Measurements from ENCODE around the gene CCT2.

CCT2 gene

GRCh38 chr12:69585189-69586062 is at the start of gene CCT2:
Gene CCT2 (plus strand): TSS chr12:69585459. CDS start chr12:69585522, 63 bp downstream.
- peaks cover 7% of the 10 kb centered on the region for H3K36me3 Mint-ChIP-seq
- H3K27ac Mint-ChIP-seq, result peak within 1 kb of the TSS; percentile 98

GRCh38 chr12:69540987-69541386 is 44.3 kb upstream of the CCT2 start:
- Mint-ChIP-seq H3K27ac (no peak overlapping the region), H3K36me3 (peaks cover 22% of the 10 kb centered on the region), H3K4me3 (no peak overlapping the region), H3K4me1 (no peaks in the 10 kb centered on the region), H3K27me3 (no peaks in the 10 kb centered on the region), H3K9me3 (peaks cover 8% of the 10 kb centered on the region)

More at GRCh38 chr12:69585189-69586062, at the start of gene CCT2:
- H3K27me3 Mint-ChIP-seq, result no peaks in the 10 kb centered on the region
- H3K4me1 Mint-ChIP-seq, result peaks cover 23% of the 10 kb centered on the region
- no peaks in the 10 kb centered on the region for H3K9me3 Mint-ChIP-seq
- H3K4me3 Mint-ChIP-seq, result peak within 1 kb of the TSS; percentile 98

GRCh38 chr12:69544087-69544486 is 41.2 kb upstream of the CCT2 start:
- Mint-ChIP-seq H3K4me1 (no peaks in the 10 kb centered on the region), H3K36me3 (peaks cover 15% of the 10 kb centered on the region), H3K27ac (no peak overlapping the region), H3K9me3 (peaks cover 8% of the 10 kb centered on the region), H3K27me3 (no peaks in the 10 kb centered on the region), H3K4me3 (no peak overlapping the region)

- Mint-ChIP-seq H3K9me3 (peaks cover 8% of the 10 kb centered on the region), H3K27ac (no peak overlapping the region), H3K4me3 (no peak overlapping the region), H3K36me3 (peaks cover 15% of the 10 kb centered on the region), H3K27me3 (no peaks in the 10 kb centered on the region), H3K4me1 (no peaks in the 10 kb centered on the region)
Observed at GRCh38 chr12:69545081-69545480, 40.2 kb upstream of the CCT2 start.

- Mint-ChIP-seq H3K27ac (no peak overlapping the region), H3K4me3 (no peak overlapping the region), H3K36me3 (peaks cover 8% of the 10 kb centered on the region), H3K4me1 (no peaks in the 10 kb centered on the region), H3K9me3 (peaks cover 8% of the 10 kb centered on the region), H3K27me3 (no peaks in the 10 kb centered on the region)
Observed at GRCh38 chr12:69546693-69547438, 38.4 kb upstream of the CCT2 start.

- peaks cover 3% of the 10 kb centered on the region for H3K36me3 Mint-ChIP-seq
- no peak overlapping the region for H3K4me3 Mint-ChIP-seq
- peaks cover 2% of the 10 kb centered on the region for H3K9me3 Mint-ChIP-seq
- no peaks in the 10 kb centered on the region for H3K27me3 Mint-ChIP-seq
- no peaks in the 10 kb centered on the region for H3K4me1 Mint-ChIP-seq
- no peak overlapping the region for H3K27ac Mint-ChIP-seq
Observed at GRCh38 chr12:69548687-69549086, 36.6 kb upstream of the CCT2 start.

GRCh38 chr12:69550569-69551350 is 34.5 kb upstream of the CCT2 start:
- Mint-ChIP-seq H3K27me3 (no peaks in the 10 kb centered on the region), H3K4me1 (no peaks in the 10 kb centered on the region), H3K4me3 (no peak overlapping the region), H3K36me3 (peaks cover 2% of the 10 kb centered on the region), H3K27ac (no peak overlapping the region), H3K9me3 (no peaks in the 10 kb centered on the region)

- no peak overlapping the region for H3K4me3 Mint-ChIP-seq
- peaks cover 5% of the 10 kb centered on the region for H3K4me1 Mint-ChIP-seq
- no peaks in the 10 kb centered on the region for H3K9me3 Mint-ChIP-seq
- no peaks in the 10 kb centered on the region for H3K36me3 Mint-ChIP-seq
- H3K27ac Mint-ChIP-seq, result no peak overlapping the region
- H3K27me3 Mint-ChIP-seq, result no peaks in the 10 kb centered on the region
Observed at GRCh38 chr12:69553628-69554248, 31.5 kb upstream of the CCT2 start.

GRCh38 chr12:69555461-69555860 is 29.8 kb upstream of the CCT2 start:
- Mint-ChIP-seq H3K27me3 (no peaks in the 10 kb centered on the region), H3K9me3 (no peaks in the 10 kb centered on the region), H3K4me3 (no peak overlapping the region), H3K27ac (no peak overlapping the region), H3K36me3 (no peaks in the 10 kb centered on the region), H3K4me1 (peaks cover 8% of the 10 kb centered on the region)

- no peaks in the 10 kb centered on the region for H3K27me3 Mint-ChIP-seq
- H3K27ac Mint-ChIP-seq, result no peak overlapping the region
- H3K36me3 Mint-ChIP-seq, result no peaks in the 10 kb centered on the region
- no peak overlapping the region for H3K4me3 Mint-ChIP-seq
- H3K4me1 Mint-ChIP-seq, result peaks cover 12% of the 10 kb centered on the region
- H3K9me3 Mint-ChIP-seq, result no peaks in the 10 kb centered on the region
Observed at GRCh38 chr12:69556383-69556782, 28.9 kb upstream of the CCT2 start.

- H3K4me1 Mint-ChIP-seq, result peaks cover 14% of the 10 kb centered on the region
- H3K36me3 Mint-ChIP-seq, result peaks cover 1% of the 10 kb centered on the region
- H3K27me3 Mint-ChIP-seq, result no peaks in the 10 kb centered on the region
- H3K4me3 Mint-ChIP-seq, result no peak overlapping the region
- no peaks in the 10 kb centered on the region for H3K9me3 Mint-ChIP-seq
- H3K27ac Mint-ChIP-seq, result no peak overlapping the region
Observed at GRCh38 chr12:69563166-69563762, 22.0 kb upstream of the CCT2 start.

GRCh38 chr12:69566603-69567002 is 18.7 kb upstream of the CCT2 start:
- H3K9me3 Mint-ChIP-seq, result no peaks in the 10 kb centered on the region
- H3K4me1 Mint-ChIP-seq, result peaks cover 16% of the 10 kb centered on the region
- H3K36me3 Mint-ChIP-seq, result peaks cover 4% of the 10 kb centered on the region
- no peaks in the 10 kb centered on the region for H3K27me3 Mint-ChIP-seq
- H3K27ac Mint-ChIP-seq, result peak overlapping the region; percentile 42
- no peak overlapping the region for H3K4me3 Mint-ChIP-seq

GRCh38 chr12:69569236-69569635 is 16.0 kb upstream of the CCT2 start:
- peak overlapping the region; percentile 93 for H3K27ac Mint-ChIP-seq

GRCh38 chr12:69570000-69570516 is 15.2 kb upstream of the CCT2 start:
- no peak overlapping the region for H3K4me3 Mint-ChIP-seq
- peaks cover 9% of the 10 kb centered on the region for H3K36me3 Mint-ChIP-seq
- H3K9me3 Mint-ChIP-seq, result no peaks in the 10 kb centered on the region
- H3K4me1 Mint-ChIP-seq, result peaks cover 14% of the 10 kb centered on the region
- peak overlapping the region; percentile 93 for H3K27ac Mint-ChIP-seq
- no peaks in the 10 kb centered on the region for H3K27me3 Mint-ChIP-seq

More at GRCh38 chr12:69569236-69569635, 16.0 kb upstream of the CCT2 start:
- H3K9me3 Mint-ChIP-seq, result no peaks in the 10 kb centered on the region
- no peak overlapping the region for H3K4me3 Mint-ChIP-seq
- peaks cover 9% of the 10 kb centered on the region for H3K36me3 Mint-ChIP-seq
- H3K4me1 Mint-ChIP-seq, result peaks cover 14% of the 10 kb centered on the region
- H3K27me3 Mint-ChIP-seq, result no peaks in the 10 kb centered on the region

All from activated naive CD4-positive, alpha-beta T cell treated with anti-CD3 and anti-CD28 coated beads, Interleukin-2, amount 50 U/mL, for 24 hours (primary cell).